Stimulated activated naive CD8-positive, alpha-beta T cell treated with anti-CD3 and anti-CD28 coated beads, Interleukin-15, amount 100 ng/mL, for 72 hours (primary cell): ENCODE data around the gene THBS1.

ENCODE experiments used
- ATAC-seq: fragments of 150-1000 bp; cut with Tn5 transposase; 2 replicates; pipeline ENCODE4 v1.10.0; 2021; ENCODE audit warnings: mild to moderate bottlenecking, moderate library complexity
- DNase-seq, 2 donors: peaks; one replicate each; pipeline ENCODE4 v3.0.0; 2021 to 2022
- H3K27ac Mint-ChIP-seq, 2 donors: one replicate each; pipeline ENCODE4 v1.8.0; 2022; ENCODE audit warnings: mild to moderate bottlenecking in 2 of 2, mixed read lengths in 2 of 2, moderate library complexity in 2 of 2
- H3K27me3 Mint-ChIP-seq: one replicate; pipeline ENCODE4 v1.8.0; 2022; ENCODE audit warnings: mixed read lengths
- H3K4me1 Mint-ChIP-seq: one replicate; pipeline ENCODE4 v1.8.0; 2022; ENCODE audit warnings: mild to moderate bottlenecking, mixed read lengths
- H3K4me3 Mint-ChIP-seq, 2 donors: one replicate each; pipeline ENCODE4 v1.8.0; 2022; ENCODE audit warnings: mild to moderate bottlenecking in 2 of 2, mixed read lengths in 2 of 2, moderate library complexity in 1 of 2
- H3K9me3 Mint-ChIP-seq, 2 donors: one replicate each; pipeline ENCODE4 v1.8.0; 2022; ENCODE audit warnings: mixed read lengths in 2 of 2

Gene THBS1

GRCh38 chr15:39582977-39583595 lies 2.2 kb downstream of the THBS1 start:
- Mint-ChIP-seq H3K27ac (no peak overlapping the region), H3K27me3 (peaks cover 57% of the 10 kb centered on the region), H3K9me3 (no peaks in the 10 kb centered on the region), H3K4me1 (peaks cover 19% of the 10 kb centered on the region), H3K4me3 (no peak overlapping the region)
- DNase-seq = no peak
- no peak for ATAC-seq

DNA sequence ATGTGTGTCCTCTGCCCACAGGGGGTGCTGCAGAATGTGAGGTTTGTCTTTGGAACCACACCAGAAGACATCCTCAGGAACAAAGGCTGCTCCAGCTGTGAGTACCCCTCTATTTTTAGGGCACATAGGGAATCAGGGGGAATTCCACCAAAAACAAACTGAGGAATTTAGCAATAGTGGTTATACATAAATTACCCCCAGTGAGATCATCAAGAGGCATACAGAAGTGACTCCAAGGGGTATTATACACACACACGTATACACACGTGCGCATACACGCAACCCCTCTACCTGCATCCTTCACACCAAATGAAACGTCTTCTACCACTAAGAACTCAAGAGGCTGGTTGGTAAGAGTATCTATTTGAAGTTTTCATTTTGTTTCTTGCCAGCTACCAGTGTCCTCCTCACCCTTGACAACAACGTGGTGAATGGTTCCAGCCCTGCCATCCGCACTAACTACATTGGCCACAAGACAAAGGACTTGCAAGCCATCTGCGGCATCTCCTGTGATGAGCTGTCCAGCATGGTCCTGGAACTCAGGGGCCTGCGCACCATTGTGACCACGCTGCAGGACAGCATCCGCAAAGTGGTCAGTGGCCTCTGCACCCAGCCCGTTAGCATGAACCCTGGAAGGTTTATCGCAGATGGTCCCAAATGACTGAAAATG lies 2.9 kb downstream of the THBS1 start:
- DNase-seq (peak; percentile 20 to 24), ATAC-seq (no peak)
- H3K27me3 Mint-ChIP-seq = peaks cover 50% of the 10 kb centered on the region
- H3K4me1 Mint-ChIP-seq = peaks cover 19% of the 10 kb centered on the region
- no peak overlapping the region for H3K27ac Mint-ChIP-seq
- no peak overlapping the region for H3K4me3 Mint-ChIP-seq
- H3K9me3 Mint-ChIP-seq = no peaks in the 10 kb centered on the region

GRCh38 chr15:39584266-39584659 lies 3.4 kb downstream of the THBS1 start:
- Mint-ChIP-seq H3K4me3 (no peak overlapping the region), H3K27ac (no peak overlapping the region), H3K27me3 (peaks cover 45% of the 10 kb centered on the region), H3K9me3 (no peaks in the 10 kb centered on the region), H3K4me1 (peaks cover 19% of the 10 kb centered on the region)
- ATAC-seq = no peak
- no peak for DNase-seq

DNA sequence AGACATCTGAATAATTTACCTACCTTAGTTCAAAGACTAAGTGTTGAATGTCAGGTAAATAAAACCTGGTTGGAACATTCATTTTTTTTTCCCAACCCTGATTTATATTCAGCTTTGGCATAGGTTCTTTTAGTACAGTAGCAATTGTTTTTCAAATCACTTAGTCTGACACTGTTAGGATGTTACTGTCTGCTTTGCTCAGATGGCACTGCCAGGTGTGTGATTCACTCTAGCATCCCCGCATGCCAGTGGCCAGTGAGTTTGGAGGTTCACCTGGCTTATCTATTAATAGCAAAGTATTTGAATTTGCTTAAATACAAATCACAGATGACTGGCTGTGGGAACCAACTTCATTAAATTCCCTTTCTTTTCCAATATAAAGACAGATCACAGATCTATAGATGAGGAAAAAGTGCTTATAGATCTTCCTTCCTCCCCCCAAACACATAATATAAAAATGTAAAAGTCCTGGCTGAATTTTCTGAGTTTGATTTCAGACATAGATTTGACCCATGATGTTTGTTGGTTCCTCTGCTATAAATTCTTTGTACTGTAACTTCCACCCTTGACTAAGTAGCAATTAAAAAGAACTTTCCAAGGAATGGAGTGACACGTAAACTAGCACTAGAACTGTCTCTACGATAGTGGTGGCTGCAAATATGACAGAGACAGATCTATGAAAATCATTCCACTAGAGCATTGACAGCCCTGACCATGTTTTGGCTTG lies 3.9 kb downstream of the THBS1 start:
- H3K27me3 Mint-ChIP-seq = peaks cover 39% of the 10 kb centered on the region
- no peak overlapping the region for H3K27ac Mint-ChIP-seq
- H3K4me1 Mint-ChIP-seq = peaks cover 13% of the 10 kb centered on the region
- DNase-seq (no peak), ATAC-seq (no peak)
- no peak overlapping the region for H3K4me3 Mint-ChIP-seq
- H3K9me3 Mint-ChIP-seq = no peaks in the 10 kb centered on the region

DNA sequence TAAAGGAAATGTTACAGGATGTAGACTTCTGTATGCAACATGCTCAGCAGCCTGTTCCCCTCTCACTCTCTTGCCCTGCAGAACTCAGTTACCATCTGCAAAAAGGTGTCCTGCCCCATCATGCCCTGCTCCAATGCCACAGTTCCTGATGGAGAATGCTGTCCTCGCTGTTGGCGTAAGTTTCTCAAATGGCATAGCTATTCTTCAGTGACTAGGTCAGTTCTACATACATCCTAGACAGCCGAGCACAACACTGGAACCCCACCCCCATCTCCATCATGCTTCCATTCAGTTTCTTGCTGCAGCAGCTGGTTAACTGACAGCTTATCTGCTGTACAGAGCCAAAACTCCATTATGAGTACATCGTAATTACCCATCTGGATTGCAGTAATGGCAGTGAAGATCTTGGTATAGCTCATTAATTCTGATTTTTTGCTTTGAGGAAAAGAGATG lies 4.5 kb downstream of the THBS1 start:
- no peak for DNase-seq
- H3K27ac Mint-ChIP-seq = no peak overlapping the region
- H3K9me3 Mint-ChIP-seq = no peaks in the 10 kb centered on the region
- peaks cover 37% of the 10 kb centered on the region for H3K27me3 Mint-ChIP-seq
- peaks cover 10% of the 10 kb centered on the region for H3K4me1 Mint-ChIP-seq
- no peak for ATAC-seq
- H3K4me3 Mint-ChIP-seq = no peak overlapping the region

GRCh38 chr15:39585871-39586301 lies 5.0 kb downstream of the THBS1 start:
- ATAC-seq (no peak), DNase-seq (no peak)
- Mint-ChIP-seq H3K4me3 (no peak overlapping the region), H3K9me3 (no peaks in the 10 kb centered on the region), H3K27ac (no peak overlapping the region), H3K4me1 (peaks cover 9% of the 10 kb centered on the region), H3K27me3 (peaks cover 35% of the 10 kb centered on the region)

DNA sequence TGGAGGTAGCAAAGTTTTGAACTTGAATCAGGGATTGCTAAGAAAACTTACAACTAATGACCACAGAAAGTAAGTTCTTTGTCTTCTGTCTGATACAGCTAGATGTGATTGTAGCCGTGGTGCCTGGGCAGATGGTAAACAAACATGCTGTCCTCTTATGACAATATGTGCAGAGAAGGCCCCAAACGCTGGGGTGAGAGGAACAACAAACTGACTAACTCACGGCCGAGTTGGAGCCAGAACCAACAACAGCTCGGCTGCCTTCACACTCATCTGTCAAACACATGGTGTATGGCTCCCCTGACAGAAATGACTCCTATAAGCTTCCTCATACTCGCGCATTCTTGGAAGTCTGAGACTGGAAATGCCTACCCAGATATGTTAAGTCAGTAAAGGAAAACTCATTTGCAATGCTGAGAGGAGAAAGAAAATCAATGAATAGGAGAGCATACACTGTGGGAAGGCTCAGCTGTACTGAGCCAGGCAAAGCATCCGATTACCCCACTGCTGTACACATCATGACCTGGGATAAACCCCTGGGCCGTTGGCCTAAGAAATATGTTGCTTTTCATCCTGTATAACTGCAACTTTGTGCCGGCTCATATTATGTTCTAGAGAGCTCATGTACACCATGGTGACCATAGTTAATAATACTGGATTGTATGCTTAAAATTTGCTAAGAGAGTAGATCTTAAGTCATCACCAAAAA lies 5.7 kb downstream of the THBS1 start:
- DNase-seq (no peak), ATAC-seq (no peak)
- Mint-ChIP-seq H3K27ac (no peak overlapping the region), H3K27me3 (peaks cover 28% of the 10 kb centered on the region), H3K9me3 (no peaks in the 10 kb centered on the region), H3K4me1 (peaks cover 3% of the 10 kb centered on the region), H3K4me3 (no peak overlapping the region)

DNA sequence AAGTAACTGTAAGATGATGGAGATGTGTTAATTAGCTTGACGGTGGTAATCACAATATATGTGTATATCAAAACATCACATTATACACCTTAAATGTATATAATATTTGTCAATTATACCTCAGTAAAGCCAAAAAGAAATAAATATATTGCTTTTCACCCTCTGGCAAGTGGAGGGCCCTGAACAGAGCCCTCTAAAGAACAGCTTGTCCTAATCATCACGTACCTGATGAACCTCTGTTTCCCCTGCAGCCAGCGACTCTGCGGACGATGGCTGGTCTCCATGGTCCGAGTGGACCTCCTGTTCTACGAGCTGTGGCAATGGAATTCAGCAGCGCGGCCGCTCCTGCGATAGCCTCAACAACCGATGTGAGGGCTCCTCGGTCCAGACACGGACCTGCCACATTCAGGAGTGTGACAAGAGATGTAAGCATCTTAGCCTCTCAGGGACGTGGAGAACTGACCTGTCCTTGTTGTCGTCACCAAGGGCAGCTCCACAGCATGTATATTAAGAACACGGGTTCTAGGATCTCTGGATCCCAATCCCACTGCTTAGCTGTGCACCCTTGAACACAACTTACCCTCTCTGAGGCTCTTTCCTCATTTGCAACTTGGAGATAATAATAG lies 6.3 kb downstream of the THBS1 start:
- Mint-ChIP-seq H3K4me3 (no peak overlapping the region), H3K27me3 (peaks cover 21% of the 10 kb centered on the region), H3K9me3 (no peaks in the 10 kb centered on the region), H3K27ac (no peak overlapping the region), H3K4me1 (no peaks in the 10 kb centered on the region)
- ATAC-seq = no peak
- DNase-seq = no peak

DNA sequence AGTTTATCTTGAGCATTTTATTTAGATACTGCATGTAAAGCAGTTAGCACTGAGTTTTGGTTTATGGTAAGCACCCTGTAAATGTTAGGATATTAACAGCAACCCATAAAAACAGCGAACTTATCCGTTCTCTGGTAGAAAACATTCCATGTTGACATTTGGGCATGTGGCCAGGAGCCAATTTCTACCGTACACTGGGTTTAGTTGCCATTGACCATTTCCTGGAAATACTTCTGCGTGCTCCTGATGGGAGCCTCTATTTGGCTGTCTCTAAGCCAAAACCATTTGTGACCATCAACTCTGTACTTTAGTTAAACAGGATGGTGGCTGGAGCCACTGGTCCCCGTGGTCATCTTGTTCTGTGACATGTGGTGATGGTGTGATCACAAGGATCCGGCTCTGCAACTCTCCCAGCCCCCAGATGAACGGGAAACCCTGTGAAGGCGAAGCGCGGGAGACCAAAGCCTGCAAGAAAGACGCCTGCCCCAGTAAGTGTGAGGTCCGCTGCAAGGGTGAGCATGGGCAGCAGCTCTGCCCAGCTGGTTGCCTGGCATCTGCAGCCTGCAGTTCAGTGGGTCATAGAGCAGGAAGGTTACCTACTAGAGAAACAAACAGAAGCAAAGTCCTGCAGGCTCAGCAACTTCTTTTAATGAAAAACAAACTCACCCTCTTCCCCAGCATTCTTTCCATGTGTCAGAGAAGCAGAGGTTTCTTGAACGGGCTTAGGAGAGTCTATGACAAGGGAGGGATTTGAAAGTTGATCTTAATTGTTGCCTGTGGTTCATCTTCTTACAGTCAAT lies 7.1 kb downstream of the THBS1 start:
- DNase-seq (no peak), ATAC-seq (no peak)
- Mint-ChIP-seq H3K27me3 (peaks cover 14% of the 10 kb centered on the region), H3K4me3 (no peak overlapping the region), H3K27ac (no peak overlapping the region), H3K4me1 (no peaks in the 10 kb centered on the region), H3K9me3 (no peaks in the 10 kb centered on the region)

GRCh38 chr15:39588531-39589192 lies 7.8 kb downstream of the THBS1 start:
- Mint-ChIP-seq H3K9me3 (no peaks in the 10 kb centered on the region), H3K27me3 (peaks cover 14% of the 10 kb centered on the region), H3K4me3 (no peak overlapping the region), H3K4me1 (peaks cover under 1% of the 10 kb centered on the region), H3K27ac (no peak overlapping the region)
- no peak for DNase-seq
- no peak for ATAC-seq

GRCh38 chr15:39589193-39589814 lies 8.4 kb downstream of the THBS1 start:
- peaks cover 14% of the 10 kb centered on the region for H3K27me3 Mint-ChIP-seq
- DNase-seq (no peak), ATAC-seq (no peak)
- H3K4me3 Mint-ChIP-seq = no peak overlapping the region
- H3K4me1 Mint-ChIP-seq = peaks cover 6% of the 10 kb centered on the region
- H3K27ac Mint-ChIP-seq = no peak overlapping the region
- H3K9me3 Mint-ChIP-seq = no peaks in the 10 kb centered on the region

DNA sequence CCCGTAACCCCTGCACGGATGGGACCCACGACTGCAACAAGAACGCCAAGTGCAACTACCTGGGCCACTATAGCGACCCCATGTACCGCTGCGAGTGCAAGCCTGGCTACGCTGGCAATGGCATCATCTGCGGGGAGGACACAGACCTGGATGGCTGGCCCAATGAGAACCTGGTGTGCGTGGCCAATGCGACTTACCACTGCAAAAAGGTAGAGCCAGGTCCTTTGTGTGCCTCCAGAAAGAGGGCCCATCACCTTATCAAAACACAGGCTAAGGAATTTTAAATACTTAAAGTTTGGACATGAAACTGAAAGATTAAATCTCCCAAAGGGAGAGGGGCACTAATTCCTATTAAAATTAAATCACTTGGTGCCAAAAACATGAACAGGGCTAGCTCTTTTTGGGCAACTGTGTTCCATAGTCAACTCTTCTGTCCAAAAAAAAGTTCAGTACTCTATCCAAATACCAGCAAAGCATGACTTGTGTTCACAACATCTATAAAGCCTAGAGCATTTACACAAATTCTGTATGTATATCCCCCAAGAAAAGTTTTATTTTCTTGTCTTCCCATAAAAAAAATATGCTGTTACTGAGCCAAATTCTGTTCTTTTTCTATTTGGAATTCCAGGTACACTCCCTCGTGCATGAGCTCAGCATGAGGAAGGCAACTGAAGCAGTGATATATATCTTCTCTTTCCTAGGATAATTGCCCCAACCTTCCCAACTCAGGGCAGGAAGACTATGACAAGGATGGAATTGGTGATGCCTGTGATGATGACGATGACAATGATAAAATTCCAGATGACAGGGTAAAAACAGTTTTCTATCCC lies 9.2 kb downstream of the THBS1 start:
- no peaks in the 10 kb centered on the region for H3K9me3 Mint-ChIP-seq
- peaks cover 10% of the 10 kb centered on the region for H3K27me3 Mint-ChIP-seq
- peaks cover 6% of the 10 kb centered on the region for H3K4me1 Mint-ChIP-seq
- DNase-seq (no peak), ATAC-seq (no peak)
- H3K27ac Mint-ChIP-seq = no peak overlapping the region
- H3K4me3 Mint-ChIP-seq = no peak overlapping the region

DNA sequence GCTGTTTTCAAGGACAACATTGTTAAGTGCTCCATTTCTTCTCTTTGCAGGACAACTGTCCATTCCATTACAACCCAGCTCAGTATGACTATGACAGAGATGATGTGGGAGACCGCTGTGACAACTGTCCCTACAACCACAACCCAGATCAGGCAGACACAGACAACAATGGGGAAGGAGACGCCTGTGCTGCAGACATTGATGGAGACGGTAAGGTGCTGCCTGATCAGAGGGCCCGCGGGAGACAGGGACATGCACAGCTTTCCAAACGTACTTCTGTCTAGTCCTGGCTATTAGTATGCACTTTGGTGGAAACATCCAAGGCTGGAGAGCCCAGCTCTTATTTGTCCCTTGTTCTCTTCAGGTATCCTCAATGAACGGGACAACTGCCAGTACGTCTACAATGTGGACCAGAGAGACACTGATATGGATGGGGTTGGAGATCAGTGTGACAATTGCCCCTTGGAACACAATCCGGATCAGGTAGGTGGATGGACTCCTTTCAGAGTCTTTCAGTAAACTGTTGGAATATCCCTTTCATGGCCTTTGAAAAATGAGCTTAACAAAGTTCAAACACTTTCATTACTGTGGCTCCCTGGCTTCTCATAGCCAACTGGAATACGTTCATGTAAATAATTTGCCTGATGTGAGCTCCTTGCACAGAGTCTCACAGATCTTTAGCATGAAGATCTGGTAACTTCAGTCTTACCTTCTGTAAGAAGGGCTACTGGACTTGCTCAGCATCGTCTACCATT lies 10.4 kb downstream of the THBS1 start:
- Mint-ChIP-seq H3K9me3 (no peaks in the 10 kb centered on the region), H3K27me3 (no peaks in the 10 kb centered on the region), H3K4me1 (peaks cover 6% of the 10 kb centered on the region), H3K4me3 (no peak overlapping the region), H3K27ac (peak overlapping the region; percentile 0 to 25)
- no peak for ATAC-seq
- no peak for DNase-seq
